ENCODE data around the gene MAGIX.

MAGIX gene

DNA sequence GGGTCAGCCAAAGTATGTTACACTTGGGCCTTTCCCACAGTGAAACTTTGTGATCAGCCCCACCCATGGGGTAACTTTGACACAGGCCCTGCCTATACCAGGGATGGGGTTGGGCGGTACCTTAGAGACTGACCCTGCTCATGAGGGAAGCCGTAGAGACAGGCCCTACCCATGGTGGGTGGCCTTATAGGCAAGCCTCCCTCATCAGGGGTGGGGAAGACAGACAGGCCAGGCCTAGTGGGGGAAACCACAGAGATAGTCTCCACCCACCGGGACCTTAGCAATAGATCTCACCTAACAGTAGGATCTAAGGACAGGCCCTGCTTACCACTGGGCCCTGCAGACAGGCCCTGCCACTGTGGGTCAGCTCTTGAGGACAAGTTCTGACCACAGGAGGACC is 16.0 kb downstream of the MAGIX start:
- H3K27ac Mint-ChIP-seq = no peak overlapping the region
- H3K4me1 Mint-ChIP-seq (ENCODE audit: low read depth in 2 of 2) = peaks cover 4 to 12% of the 10 kb centered on the region in 2 donors
- H3K27me3 Mint-ChIP-seq = no peaks in the 10 kb centered on the region
- no peak for DNase-seq
- H3K4me3 Mint-ChIP-seq = no peak overlapping the region
- H3K9me3 Mint-ChIP-seq = no peaks in the 10 kb centered on the region
- ATAC-seq (replicated peaks) = no peak
- H3K36me3 Mint-ChIP-seq (ENCODE audit: insufficient read depth) = peaks cover 43% of the 10 kb centered on the region

DNA sequence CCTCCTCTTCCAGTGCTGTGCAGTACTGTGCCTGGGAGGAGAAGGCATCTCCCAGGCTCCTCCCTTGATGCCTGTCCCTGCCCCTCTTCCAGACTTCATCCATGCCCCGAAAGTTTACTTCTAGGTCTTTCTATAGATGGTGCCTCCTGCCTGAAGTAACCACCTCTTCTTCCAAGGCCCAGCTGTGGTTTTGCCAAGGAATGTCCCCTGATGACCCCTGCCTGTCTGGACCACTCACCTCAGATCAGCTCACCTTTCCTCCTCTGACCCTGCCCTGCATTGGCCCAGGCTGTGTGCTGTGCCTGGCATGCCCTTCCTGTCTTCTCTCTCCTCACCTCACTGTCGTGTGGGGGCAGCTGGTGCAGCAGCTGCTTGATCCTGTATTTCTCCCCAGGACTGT is 16.8 kb downstream of the MAGIX start:
- H3K9me3 Mint-ChIP-seq = no peaks in the 10 kb centered on the region
- peaks cover 4 to 16% of the 10 kb centered on the region in 2 donors for H3K4me1 Mint-ChIP-seq (ENCODE audit: low read depth in 2 of 2)
- H3K36me3 Mint-ChIP-seq (ENCODE audit: insufficient read depth) = peaks cover 39% of the 10 kb centered on the region
- ATAC-seq (replicated peaks) = no peak
- no peak overlapping the region for H3K4me3 Mint-ChIP-seq
- H3K27me3 Mint-ChIP-seq = no peaks in the 10 kb centered on the region
- DNase-seq = no peak
- peak overlapping the region in 1 of 2 donors; percentile 57 for H3K27ac Mint-ChIP-seq

DNA sequence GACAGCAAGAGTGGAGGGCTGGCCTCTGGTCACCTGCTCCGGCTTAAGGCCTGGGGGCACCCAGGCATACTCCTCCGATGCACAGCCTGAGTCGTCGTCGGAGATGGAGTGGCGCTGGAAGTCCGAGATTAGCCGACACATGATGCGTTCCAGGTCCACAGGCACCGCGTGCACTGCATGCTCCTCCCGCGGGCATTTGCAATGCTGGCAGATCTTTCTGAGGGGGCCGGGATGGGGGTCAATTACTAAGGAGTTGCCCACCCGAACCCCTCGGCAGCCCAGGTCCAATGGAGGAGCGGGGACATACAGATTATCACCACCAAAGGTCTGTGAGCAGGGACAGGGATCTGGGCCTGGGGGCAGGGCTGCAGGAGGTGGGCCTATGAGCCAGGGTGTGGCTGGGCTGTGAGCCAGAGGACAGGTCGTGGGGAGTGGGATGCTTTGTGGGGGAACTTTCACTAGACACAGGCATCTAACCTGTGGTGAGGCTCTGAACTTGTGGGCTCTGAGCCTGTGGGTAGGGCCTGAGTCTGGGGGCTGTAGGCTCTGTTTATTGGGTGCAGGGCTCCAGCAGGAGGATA is 21.2 kb downstream of the MAGIX start:
- Mint-ChIP-seq H3K36me3 (ENCODE audit: insufficient read depth) (peaks cover 15% of the 10 kb centered on the region), H3K4me1 (ENCODE audit: low read depth in 2 of 2) (peaks cover 6 to 12% of the 10 kb centered on the region in 2 donors), H3K4me3 (peak overlapping the region; percentile 77 to 81), H3K27ac (no peak overlapping the region), H3K9me3 (no peaks in the 10 kb centered on the region), H3K27me3 (no peaks in the 10 kb centered on the region)
- DNase-seq = no peak
- ATAC-seq (replicated peaks) = no peak

DNA sequence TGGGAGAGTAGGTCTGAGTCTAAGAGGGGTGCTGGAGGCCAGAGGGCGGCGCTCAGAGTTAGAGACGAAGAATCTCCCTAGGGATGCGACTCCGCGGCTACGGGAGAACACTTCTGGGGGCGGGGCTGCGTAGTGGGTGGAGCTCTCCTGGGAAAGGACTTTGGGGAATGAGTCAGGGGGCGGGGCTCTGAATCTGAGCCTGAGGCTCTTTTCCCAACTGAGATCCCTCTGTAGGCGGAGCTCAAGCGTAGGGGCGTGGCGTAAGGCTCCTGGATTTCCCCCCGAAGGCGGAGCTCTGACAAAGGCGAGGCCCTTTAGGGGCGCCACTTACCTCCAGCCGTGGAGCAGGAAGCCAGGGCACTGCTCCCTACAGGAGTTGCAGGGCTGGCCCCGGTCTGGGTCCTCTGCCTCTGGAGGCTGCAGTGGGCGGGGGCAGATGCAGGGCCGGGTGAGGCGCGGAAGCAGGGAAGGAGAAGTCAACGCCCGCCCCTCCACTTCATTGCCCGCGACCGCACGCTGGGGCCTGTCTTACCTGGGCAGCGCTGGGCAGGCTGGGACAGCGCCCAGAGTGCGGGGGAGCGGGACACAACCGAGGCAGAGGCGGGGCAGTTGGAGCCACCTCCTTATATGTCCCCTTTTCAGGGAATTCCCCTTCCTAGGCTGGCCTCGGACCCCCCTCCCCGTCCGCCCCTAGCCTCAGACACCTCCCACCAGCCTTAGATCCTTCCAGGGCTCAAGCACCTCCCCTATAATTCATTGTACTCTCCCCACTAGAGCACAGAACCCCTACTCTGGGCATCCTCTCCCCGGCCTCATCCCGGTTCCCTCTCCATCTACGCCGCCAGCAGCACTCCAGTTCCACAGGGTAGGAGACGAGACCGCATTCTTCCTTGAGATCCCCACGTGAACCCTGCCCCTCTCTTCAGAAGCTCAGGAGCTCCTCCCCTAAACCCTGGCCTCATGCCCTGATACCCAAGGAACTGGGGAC is 22.0 kb downstream of the MAGIX start:
- no peaks in the 10 kb centered on the region for H3K9me3 Mint-ChIP-seq
- H3K27me3 Mint-ChIP-seq = no peaks in the 10 kb centered on the region
- H3K4me1 Mint-ChIP-seq (ENCODE audit: low read depth in 2 of 2) = peaks cover 6 to 14% of the 10 kb centered on the region in 2 donors
- peak overlapping the region in 1 of 2 donors; percentile 29 for H3K27ac Mint-ChIP-seq
- ATAC-seq (replicated peaks) (peak; percentile 48), DNase-seq (no peak)
- peaks cover 15% of the 10 kb centered on the region for H3K36me3 Mint-ChIP-seq (ENCODE audit: insufficient read depth)
- H3K4me3 Mint-ChIP-seq = peak overlapping the region; percentile 77 to 81

DNA sequence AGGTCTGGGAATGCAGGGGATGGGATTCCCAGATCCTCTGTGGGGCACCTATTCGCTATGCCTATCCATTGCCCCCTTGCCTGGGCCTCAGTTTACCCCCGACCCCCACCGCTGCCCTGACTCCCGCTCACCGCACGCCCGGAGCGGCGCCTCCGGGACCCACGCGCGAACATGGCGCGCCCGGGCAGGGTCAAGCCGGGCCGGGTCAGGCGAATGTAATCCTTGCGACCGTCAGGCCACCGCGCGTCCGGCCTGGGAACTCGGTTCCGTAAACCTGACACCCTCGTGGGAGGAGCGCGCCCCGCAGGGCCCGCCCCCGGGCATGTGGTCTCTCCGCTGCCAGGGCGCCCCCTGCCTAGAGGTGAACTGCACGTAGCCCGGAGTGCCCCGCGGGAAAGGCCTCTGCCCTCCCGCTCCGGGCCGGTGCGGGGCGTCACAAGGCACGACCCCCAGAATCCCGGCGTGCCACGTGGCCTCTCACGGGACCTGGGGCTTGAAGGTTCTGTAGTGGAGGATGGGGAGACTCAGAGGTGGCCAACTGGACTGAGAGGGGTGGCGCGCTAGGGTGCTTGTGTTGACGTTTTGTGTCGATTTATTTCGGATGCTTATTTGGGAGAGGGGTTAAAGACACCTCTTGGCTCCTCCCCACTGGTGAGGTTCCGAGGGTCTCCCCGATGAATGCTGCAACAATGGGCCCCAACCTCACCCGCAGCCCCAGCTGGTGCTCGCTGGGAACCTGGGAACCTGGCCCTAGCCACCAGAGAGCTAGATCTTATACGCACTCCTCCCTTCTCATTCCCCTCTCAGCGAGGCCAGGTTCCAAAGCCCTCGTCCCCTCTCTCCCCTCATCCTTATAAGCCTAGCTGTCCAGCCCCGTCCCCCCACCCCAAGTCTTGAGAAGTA is 23.8 kb downstream of the MAGIX start, which contains the start of gene PRICKLE3:
TSS of gene PRICKLE3 (minus strand) at position 249 of the 903 bp plus-strand sequence. CDS start at position 173, 76 bp downstream.
- peaks cover 12 to 22% of the 10 kb centered on the region in 2 donors for H3K4me1 Mint-ChIP-seq (ENCODE audit: low read depth in 2 of 2)
- DNase-seq (peak; percentile 55 to 64 (median 57)), ATAC-seq (replicated peaks) (peak; percentile 26)
- H3K27ac Mint-ChIP-seq = peak within 1 kb of the TSS; percentile 52 to 68
- H3K9me3 Mint-ChIP-seq = no peaks in the 10 kb centered on the region
- H3K4me3 Mint-ChIP-seq = peak within 1 kb of the TSS; percentile 77 to 81
- H3K36me3 Mint-ChIP-seq (ENCODE audit: insufficient read depth) = peaks cover 17% of the 10 kb centered on the region
- H3K27me3 Mint-ChIP-seq = no peaks in the 10 kb centered on the region

DNA sequence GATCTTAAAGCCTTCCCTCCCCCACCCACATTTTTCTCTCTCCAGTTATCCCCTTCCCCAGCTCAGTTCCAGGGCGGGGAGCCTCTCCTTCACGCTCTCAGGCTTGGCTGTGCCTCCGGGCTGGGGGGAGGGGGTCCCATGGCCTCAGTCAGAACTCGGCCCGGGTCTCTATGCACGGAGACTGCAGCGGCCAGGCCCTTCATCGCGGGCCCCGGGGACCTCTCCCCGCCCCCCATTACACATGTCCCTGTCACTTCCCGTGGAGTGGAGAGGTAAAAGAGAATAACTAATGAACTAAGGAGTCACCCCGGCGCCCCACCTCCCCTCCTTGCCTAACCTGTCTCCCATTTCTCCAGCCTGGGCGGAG is 24.5 kb downstream of the MAGIX start:
- peak overlapping the region; percentile 77 to 81 for H3K4me3 Mint-ChIP-seq
- DNase-seq (no peak), ATAC-seq (replicated peaks) (no peak)
- H3K36me3 Mint-ChIP-seq (ENCODE audit: insufficient read depth) = peaks cover 17% of the 10 kb centered on the region
- H3K27ac Mint-ChIP-seq = peak overlapping the region; percentile 52 to 68
- peaks cover 12 to 23% of the 10 kb centered on the region in 2 donors for H3K4me1 Mint-ChIP-seq (ENCODE audit: low read depth in 2 of 2)
- H3K27me3 Mint-ChIP-seq = no peaks in the 10 kb centered on the region
- H3K9me3 Mint-ChIP-seq = no peaks in the 10 kb centered on the region

DNA sequence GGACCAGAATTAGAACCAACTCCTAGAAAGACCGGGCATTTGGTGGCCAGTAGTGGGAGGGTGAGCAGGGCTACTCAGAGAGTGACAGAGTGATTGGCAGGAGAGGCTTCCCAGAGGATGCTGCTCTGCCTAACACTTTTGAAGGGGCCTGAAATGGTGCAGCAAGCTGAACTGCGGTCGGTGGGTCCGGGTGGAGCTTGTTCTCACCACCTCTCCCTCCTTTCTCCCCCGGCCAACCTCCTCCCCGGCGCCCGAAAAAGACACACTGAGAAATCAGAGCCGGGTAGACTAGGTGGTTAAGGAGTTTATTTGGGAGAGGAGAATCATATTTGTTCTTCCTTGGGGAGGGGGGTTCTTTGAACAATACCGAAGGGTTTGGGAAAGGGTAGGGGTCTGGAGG is 25.0 kb downstream of the MAGIX start:
- H3K4me3 Mint-ChIP-seq = peak overlapping the region in 1 of 2 donors; percentile 77
- DNase-seq (no peak), ATAC-seq (replicated peaks) (no peak)
- no peak overlapping the region for H3K27ac Mint-ChIP-seq
- peaks cover 12% of the 10 kb centered on the region for H3K36me3 Mint-ChIP-seq (ENCODE audit: insufficient read depth)
- H3K27me3 Mint-ChIP-seq = no peaks in the 10 kb centered on the region
- H3K9me3 Mint-ChIP-seq = no peaks in the 10 kb centered on the region
- H3K4me1 Mint-ChIP-seq (ENCODE audit: low read depth in 2 of 2) = peaks cover 12 to 23% of the 10 kb centered on the region in 2 donors

DNA sequence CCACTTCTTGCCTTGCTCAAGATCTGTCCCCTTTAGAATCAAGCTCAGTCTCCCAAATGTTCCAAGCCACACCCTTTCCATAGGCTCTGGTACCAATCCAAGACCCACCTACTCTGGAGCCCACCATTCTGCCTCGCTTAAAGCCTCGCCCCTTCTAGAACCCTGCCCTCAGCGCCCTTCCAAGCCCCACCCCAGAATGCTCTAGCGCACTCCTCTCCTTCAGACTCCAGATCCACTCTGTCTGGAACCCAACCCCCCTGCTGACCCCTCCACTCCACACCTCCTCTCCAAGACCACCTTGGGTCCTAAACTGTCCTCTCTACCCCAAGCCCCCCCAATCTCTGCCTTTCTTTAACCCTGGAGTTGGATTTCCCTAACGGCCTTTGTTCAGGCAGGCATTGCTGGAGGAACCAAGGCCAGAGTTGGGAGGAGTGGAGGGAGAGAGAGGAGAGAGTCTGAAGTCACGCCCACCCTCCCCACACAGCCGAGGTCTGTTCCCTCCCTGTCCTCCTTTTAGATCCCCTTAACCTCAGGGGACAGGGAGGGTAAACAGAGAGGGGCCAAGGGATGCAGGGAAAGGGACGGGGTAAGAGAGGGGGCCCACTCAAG is 26.0 kb downstream of the MAGIX start:
- Mint-ChIP-seq H3K4me3 (no peak overlapping the region), H3K9me3 (no peaks in the 10 kb centered on the region), H3K4me1 (ENCODE audit: low read depth in 2 of 2) (peaks cover 14 to 30% of the 10 kb centered on the region in 2 donors), H3K27me3 (no peaks in the 10 kb centered on the region), H3K36me3 (ENCODE audit: insufficient read depth) (peaks cover 10% of the 10 kb centered on the region), H3K27ac (peak overlapping the region in 1 of 2 donors; percentile 66)
- no peak for DNase-seq
- ATAC-seq (replicated peaks) = no peak

DNA sequence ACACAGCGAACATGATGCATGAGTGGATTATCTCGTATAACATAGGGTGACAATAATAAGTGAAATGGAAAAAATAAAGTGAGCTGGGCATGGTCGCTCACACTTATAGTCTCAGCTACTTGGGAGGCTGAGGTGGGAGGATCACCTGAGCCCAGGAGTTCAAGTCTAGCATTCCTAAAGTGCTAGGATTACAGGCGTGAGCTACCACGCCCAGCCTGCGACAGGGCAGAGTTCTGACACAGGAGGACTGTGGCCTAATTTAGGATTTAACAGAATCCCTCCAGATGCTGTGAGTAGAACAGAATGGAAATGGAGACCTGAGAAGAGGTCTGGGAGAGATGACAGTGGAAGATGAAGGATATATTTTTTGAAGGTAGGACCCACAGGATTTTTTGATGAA is 27.0 kb downstream of the MAGIX start:
- DNase-seq (no peak), ATAC-seq (replicated peaks) (no peak)
- no peaks in the 10 kb centered on the region for H3K9me3 Mint-ChIP-seq
- H3K27me3 Mint-ChIP-seq = no peaks in the 10 kb centered on the region
- H3K4me1 Mint-ChIP-seq (ENCODE audit: low read depth in 2 of 2) = peaks cover 16 to 28% of the 10 kb centered on the region in 2 donors
- H3K27ac Mint-ChIP-seq = no peak overlapping the region
- H3K4me3 Mint-ChIP-seq = peak overlapping the region in 1 of 2 donors; percentile 28
- H3K36me3 Mint-ChIP-seq (ENCODE audit: insufficient read depth) = peaks cover 10% of the 10 kb centered on the region

DNA sequence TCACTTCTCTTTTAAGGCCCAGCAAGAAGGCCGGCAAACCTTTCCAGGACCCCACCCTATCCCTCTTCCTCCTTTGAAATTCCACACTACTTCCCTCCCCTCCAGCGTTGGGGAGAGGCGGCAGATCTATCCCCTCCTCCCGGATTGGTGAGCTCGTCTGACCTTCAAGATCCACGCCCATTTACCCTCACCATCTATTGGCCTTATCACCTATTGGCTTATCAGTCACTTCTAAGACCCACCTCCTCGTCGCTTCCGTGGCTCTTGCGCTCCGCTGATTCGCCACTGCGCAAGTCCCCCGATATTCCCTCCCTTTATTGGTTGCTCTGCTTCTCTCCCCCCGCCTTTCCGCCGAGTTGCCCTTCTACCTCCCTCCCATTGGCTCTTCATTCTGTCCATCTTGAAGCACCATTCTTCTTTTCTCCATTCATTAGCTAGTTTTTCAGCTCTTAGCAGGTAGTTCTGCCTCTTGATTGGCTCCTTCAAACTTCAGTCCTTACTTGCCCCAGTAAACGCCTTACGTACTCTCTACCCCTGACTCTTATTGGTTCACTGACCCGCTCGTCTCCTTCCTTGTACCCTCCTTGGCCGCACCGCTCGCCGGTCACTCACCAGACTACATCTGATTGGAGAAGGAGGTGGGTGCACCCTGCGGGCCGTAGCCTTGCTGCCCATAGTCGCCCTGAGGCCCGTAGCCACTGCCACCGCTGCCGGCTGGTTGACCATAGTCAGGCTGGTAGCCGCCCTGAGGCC is 28.4 kb downstream of the MAGIX start:
- H3K27me3 Mint-ChIP-seq = no peaks in the 10 kb centered on the region
- DNase-seq (peak; percentile 76 to 77 (median 76)), ATAC-seq (replicated peaks) (peak; percentile 84)
- H3K4me3 Mint-ChIP-seq = peak overlapping the region; percentile 85 to 88
- no peaks in the 10 kb centered on the region for H3K9me3 Mint-ChIP-seq
- H3K36me3 Mint-ChIP-seq (ENCODE audit: insufficient read depth) = peaks cover 10% of the 10 kb centered on the region
- peaks cover 10 to 22% of the 10 kb centered on the region in 2 donors for H3K4me1 Mint-ChIP-seq (ENCODE audit: low read depth in 2 of 2)
- H3K27ac Mint-ChIP-seq = peak overlapping the region; percentile 70 to 87

DNA sequence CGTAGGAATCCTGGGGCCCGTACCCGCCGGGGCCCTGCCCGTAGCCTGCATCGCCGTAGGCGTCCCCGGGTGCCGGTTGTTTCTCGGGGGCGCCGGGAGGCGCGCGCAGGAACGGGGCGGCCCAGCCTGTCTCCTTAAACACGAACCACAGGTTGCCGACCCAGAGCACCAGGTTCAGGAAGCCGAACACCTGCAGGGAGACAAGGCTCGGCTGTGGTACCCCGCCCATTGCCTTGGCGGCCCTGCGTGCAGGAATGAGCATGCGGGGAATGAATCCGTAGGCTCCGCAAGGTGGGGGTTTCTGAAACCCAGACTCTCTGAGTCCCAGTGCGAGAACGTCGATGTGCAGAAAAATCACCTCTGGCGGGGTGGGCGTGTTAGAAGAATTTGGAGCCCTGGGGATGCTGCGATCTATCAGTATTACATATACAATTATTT is 29.0 kb downstream of the MAGIX start:
- H3K4me3 Mint-ChIP-seq = peak overlapping the region; percentile 85 to 88
- H3K27ac Mint-ChIP-seq = peak overlapping the region; percentile 70 to 87
- H3K36me3 Mint-ChIP-seq (ENCODE audit: insufficient read depth) = peaks cover 10% of the 10 kb centered on the region
- ATAC-seq (replicated peaks) = peak; percentile 14
- no peak for DNase-seq
- peaks cover 10 to 20% of the 10 kb centered on the region in 2 donors for H3K4me1 Mint-ChIP-seq (ENCODE audit: low read depth in 2 of 2)
- H3K27me3 Mint-ChIP-seq = no peaks in the 10 kb centered on the region
- no peaks in the 10 kb centered on the region for H3K9me3 Mint-ChIP-seq

DNA sequence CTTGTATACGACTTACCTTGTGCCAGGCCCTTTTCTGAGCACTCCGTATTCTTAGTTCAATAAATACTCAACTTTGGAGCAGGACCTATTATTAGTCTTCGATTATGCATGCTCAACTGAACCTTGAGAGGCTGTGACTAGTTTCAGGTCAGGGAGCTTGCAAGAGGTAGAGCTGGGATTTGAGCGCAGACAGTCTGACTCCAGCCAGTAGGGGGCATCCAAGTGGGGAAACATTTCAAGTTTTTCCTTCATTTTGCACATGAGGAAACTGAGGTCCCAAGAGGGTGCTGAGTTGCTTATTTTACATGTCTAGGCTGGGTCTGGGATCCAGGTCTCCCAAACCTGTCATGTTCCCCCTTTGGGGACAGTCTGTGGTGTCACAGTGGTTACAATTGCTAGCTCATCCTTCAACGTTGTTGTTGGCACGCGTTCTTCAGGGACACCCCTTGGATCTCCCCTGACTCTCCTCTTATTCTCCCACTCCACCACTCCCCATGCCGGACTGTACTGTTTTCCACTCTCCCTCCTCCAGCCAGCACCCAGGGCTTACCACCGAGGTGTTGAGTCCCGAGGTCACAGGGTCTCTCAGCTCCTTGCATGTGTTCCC is 30.3 kb downstream of the MAGIX start:
- H3K4me1 Mint-ChIP-seq (ENCODE audit: low read depth in 2 of 2) = peaks cover 10 to 20% of the 10 kb centered on the region in 2 donors
- H3K36me3 Mint-ChIP-seq (ENCODE audit: insufficient read depth) = peaks cover 10% of the 10 kb centered on the region
- H3K4me3 Mint-ChIP-seq = peak overlapping the region; percentile 33
- H3K27ac Mint-ChIP-seq = no peak overlapping the region
- no peak for DNase-seq
- H3K27me3 Mint-ChIP-seq = no peaks in the 10 kb centered on the region
- H3K9me3 Mint-ChIP-seq = no peaks in the 10 kb centered on the region
- no peak for ATAC-seq (replicated peaks)

Data from effector memory CD8-positive, alpha-beta T cell (primary cell).